ENCODE results near the gene ACADL.

Gene ACADL

GRCh38 chr2:210172219-210172575 is 53.0 kb downstream of the ACADL start:
- H3K4me3 ChIP-seq (ENCODE audit: insufficient read depth, low read depth, low read length, poor library complexity, severe bottlenecking), result peak overlapping the region; percentile 51
- no peaks in the 10 kb centered on the region for H3K27me3 ChIP-seq (replicated peaks; ENCODE audit: control insufficient read depth, insufficient read depth, low read length, poor library complexity, severe bottlenecking)
- H3K4me1 ChIP-seq (ENCODE audit: control insufficient read depth, insufficient read depth, low read length, poor library complexity, severe bottlenecking), result peaks cover 5% of the 10 kb centered on the region
- H3K9me3 ChIP-seq (ENCODE audit: control insufficient read depth, low read length), result no peaks in the 10 kb centered on the region
- DNase-seq, result no peak
- no peaks in the 10 kb centered on the region for H3K36me3 ChIP-seq (ENCODE audit: control insufficient read depth, insufficient read depth, low read length)
- no peak overlapping the region for H3K27ac ChIP-seq (ENCODE audit: insufficient read depth, low read length, poor library complexity, severe bottlenecking)

GRCh38 chr2:210171309-210172218 is 53.7 kb downstream of the ACADL start, which contains the start of gene KANSL1L:
Gene KANSL1L, minus strand, starts transcription at chr2:210171409. Its CDS starts 16,827 bp downstream, at chr2:210154582.
- Histone ChIP-seq H3K4me1 (ENCODE audit: control insufficient read depth, insufficient read depth, low read length, poor library complexity, severe bottlenecking) (peaks cover 5% of the 10 kb centered on the region), H3K9me3 (ENCODE audit: control insufficient read depth, low read length) (no peaks in the 10 kb centered on the region), H3K27me3 (replicated peaks; ENCODE audit: control insufficient read depth, insufficient read depth, low read length, poor library complexity, severe bottlenecking) (no peaks in the 10 kb centered on the region), H3K27ac (ENCODE audit: insufficient read depth, low read length, poor library complexity, severe bottlenecking) (peak within 1 kb of the TSS; percentile 81), H3K36me3 (ENCODE audit: control insufficient read depth, insufficient read depth, low read length) (no peaks in the 10 kb centered on the region), H3K4me3 (ENCODE audit: insufficient read depth, low read depth, low read length, poor library complexity, severe bottlenecking) (peak within 1 kb of the TSS; percentile 80)
- DNase-seq, result peak; percentile 93 to 96 (median 93)

GRCh38 chr2:210170446-210171303 is 54.6 kb downstream of the ACADL start:
- Histone ChIP-seq H3K36me3 (ENCODE audit: control insufficient read depth, insufficient read depth, low read length) (no peaks in the 10 kb centered on the region), H3K4me3 (ENCODE audit: insufficient read depth, low read depth, low read length, poor library complexity, severe bottlenecking) (peak overlapping the region; percentile 80), H3K27ac (ENCODE audit: insufficient read depth, low read length, poor library complexity, severe bottlenecking) (peak overlapping the region; percentile 81), H3K4me1 (ENCODE audit: control insufficient read depth, insufficient read depth, low read length, poor library complexity, severe bottlenecking) (peaks cover 5% of the 10 kb centered on the region), H3K27me3 (replicated peaks; ENCODE audit: control insufficient read depth, insufficient read depth, low read length, poor library complexity, severe bottlenecking) (no peaks in the 10 kb centered on the region), H3K9me3 (ENCODE audit: control insufficient read depth, low read length) (no peaks in the 10 kb centered on the region)
- peak; percentile 89 to 96 (median 94) for DNase-seq

- no peak for DNase-seq
- Histone ChIP-seq H3K9me3 (ENCODE audit: control insufficient read depth, low read length) (no peaks in the 10 kb centered on the region), H3K27me3 (replicated peaks; ENCODE audit: control insufficient read depth, insufficient read depth, low read length, poor library complexity, severe bottlenecking) (no peaks in the 10 kb centered on the region), H3K27ac (ENCODE audit: insufficient read depth, low read length, poor library complexity, severe bottlenecking) (peak overlapping the region; percentile 81), H3K4me3 (ENCODE audit: insufficient read depth, low read depth, low read length, poor library complexity, severe bottlenecking) (peak overlapping the region; percentile 80), H3K4me1 (ENCODE audit: control insufficient read depth, insufficient read depth, low read length, poor library complexity, severe bottlenecking) (peaks cover 5% of the 10 kb centered on the region), H3K36me3 (ENCODE audit: control insufficient read depth, insufficient read depth, low read length) (no peaks in the 10 kb centered on the region)
Measured at GRCh38 chr2:210170196-210170445, 55.1 kb downstream of the ACADL start.

- Histone ChIP-seq H3K4me3 (ENCODE audit: insufficient read depth, low read depth, low read length, poor library complexity, severe bottlenecking) (peak overlapping the region; percentile 80), H3K36me3 (ENCODE audit: control insufficient read depth, insufficient read depth, low read length) (no peaks in the 10 kb centered on the region), H3K27ac (ENCODE audit: insufficient read depth, low read length, poor library complexity, severe bottlenecking) (no peak overlapping the region), H3K27me3 (replicated peaks; ENCODE audit: control insufficient read depth, insufficient read depth, low read length, poor library complexity, severe bottlenecking) (no peaks in the 10 kb centered on the region), H3K4me1 (ENCODE audit: control insufficient read depth, insufficient read depth, low read length, poor library complexity, severe bottlenecking) (peaks cover 5% of the 10 kb centered on the region), H3K9me3 (ENCODE audit: control insufficient read depth, low read length) (no peaks in the 10 kb centered on the region)
- DNase-seq, result no peak
Measured at GRCh38 chr2:210169516-210170195, 55.6 kb downstream of the ACADL start.

GRCh38 chr2:210167227-210167626 is 58.0 kb downstream of the ACADL start:
- Histone ChIP-seq H3K9me3 (ENCODE audit: control insufficient read depth, low read length) (no peaks in the 10 kb centered on the region), H3K36me3 (ENCODE audit: control insufficient read depth, insufficient read depth, low read length) (no peaks in the 10 kb centered on the region), H3K4me3 (ENCODE audit: insufficient read depth, low read depth, low read length, poor library complexity, severe bottlenecking) (no peak overlapping the region), H3K27ac (ENCODE audit: insufficient read depth, low read length, poor library complexity, severe bottlenecking) (no peak overlapping the region), H3K4me1 (ENCODE audit: control insufficient read depth, insufficient read depth, low read length, poor library complexity, severe bottlenecking) (peaks cover 5% of the 10 kb centered on the region), H3K27me3 (replicated peaks; ENCODE audit: control insufficient read depth, insufficient read depth, low read length, poor library complexity, severe bottlenecking) (no peaks in the 10 kb centered on the region)
- no peak for DNase-seq

- no peak for DNase-seq
- no peaks in the 10 kb centered on the region for H3K36me3 ChIP-seq (ENCODE audit: control insufficient read depth, insufficient read depth, low read length)
- H3K27me3 ChIP-seq (replicated peaks; ENCODE audit: control insufficient read depth, insufficient read depth, low read length, poor library complexity, severe bottlenecking), result no peaks in the 10 kb centered on the region
- H3K27ac ChIP-seq (ENCODE audit: insufficient read depth, low read length, poor library complexity, severe bottlenecking), result no peak overlapping the region
- H3K4me1 ChIP-seq (ENCODE audit: control insufficient read depth, insufficient read depth, low read length, poor library complexity, severe bottlenecking), result no peaks in the 10 kb centered on the region
- H3K4me3 ChIP-seq (ENCODE audit: insufficient read depth, low read depth, low read length, poor library complexity, severe bottlenecking), result no peak overlapping the region
- H3K9me3 ChIP-seq (ENCODE audit: control insufficient read depth, low read length), result no peaks in the 10 kb centered on the region
Measured at GRCh38 chr2:210162466-210163124, 62.7 kb downstream of the ACADL start.

GRCh38 chr2:210159059-210159458 is 66.2 kb downstream of the ACADL start:
- no peak for DNase-seq
- Histone ChIP-seq H3K4me1 (ENCODE audit: control insufficient read depth, insufficient read depth, low read length, poor library complexity, severe bottlenecking) (no peaks in the 10 kb centered on the region), H3K4me3 (ENCODE audit: insufficient read depth, low read depth, low read length, poor library complexity, severe bottlenecking) (no peak overlapping the region), H3K27ac (ENCODE audit: insufficient read depth, low read length, poor library complexity, severe bottlenecking) (no peak overlapping the region), H3K9me3 (ENCODE audit: control insufficient read depth, low read length) (no peaks in the 10 kb centered on the region), H3K27me3 (replicated peaks; ENCODE audit: control insufficient read depth, insufficient read depth, low read length, poor library complexity, severe bottlenecking) (no peaks in the 10 kb centered on the region), H3K36me3 (ENCODE audit: control insufficient read depth, insufficient read depth, low read length) (no peaks in the 10 kb centered on the region)

GRCh38 chr2:210158236-210158635 is 67.0 kb downstream of the ACADL start:
- Histone ChIP-seq H3K4me1 (ENCODE audit: control insufficient read depth, insufficient read depth, low read length, poor library complexity, severe bottlenecking) (no peaks in the 10 kb centered on the region), H3K4me3 (ENCODE audit: insufficient read depth, low read depth, low read length, poor library complexity, severe bottlenecking) (no peak overlapping the region), H3K36me3 (ENCODE audit: control insufficient read depth, insufficient read depth, low read length) (no peaks in the 10 kb centered on the region), H3K9me3 (ENCODE audit: control insufficient read depth, low read length) (no peaks in the 10 kb centered on the region), H3K27me3 (replicated peaks; ENCODE audit: control insufficient read depth, insufficient read depth, low read length, poor library complexity, severe bottlenecking) (no peaks in the 10 kb centered on the region), H3K27ac (ENCODE audit: insufficient read depth, low read length, poor library complexity, severe bottlenecking) (no peak overlapping the region)
- DNase-seq, result no peak
